Epithelial cell of proximal tubule (primary cell): ENCODE data around the gene UNC13B. TPM values are rescaled to one million over a fixed set of nuclear protein-coding genes. Genes with fewer than 3 reads are reported as not detected.

Experiments
- DNase-seq: peaks from one replicate; pipeline ENCODE4 v3.0.0-alpha.2; 2011; ENCODE audit warnings: low read depth
- H3K4me3 ChIP-seq: 2 replicates; pipeline ENCODE4 v1.5.1; 2011; ENCODE audit warnings: low read depth, mild to moderate bottlenecking, low read length
- total RNA-seq: library from RNA; depleted of rRNA; stranded (reverse); fragments of >200 nt; gene quantifications from 2 replicates; pipeline ENCODE4 v1.2.3, GENCODE V29; 2015
- TF ChIP-seq, protein P1 (sequence below): conservative IDR thresholded peaks from 2 replicates; pipeline ENCODE4 v1.5.1; 2012; ENCODE audit warnings: low read depth, mild to moderate bottlenecking, low read length

UNC13B gene
- total RNA-seq, 1 donor from 2014 or later = 19.6 TPM

- no peak for DNase-seq
- TF ChIP-seq, protein P1, sequence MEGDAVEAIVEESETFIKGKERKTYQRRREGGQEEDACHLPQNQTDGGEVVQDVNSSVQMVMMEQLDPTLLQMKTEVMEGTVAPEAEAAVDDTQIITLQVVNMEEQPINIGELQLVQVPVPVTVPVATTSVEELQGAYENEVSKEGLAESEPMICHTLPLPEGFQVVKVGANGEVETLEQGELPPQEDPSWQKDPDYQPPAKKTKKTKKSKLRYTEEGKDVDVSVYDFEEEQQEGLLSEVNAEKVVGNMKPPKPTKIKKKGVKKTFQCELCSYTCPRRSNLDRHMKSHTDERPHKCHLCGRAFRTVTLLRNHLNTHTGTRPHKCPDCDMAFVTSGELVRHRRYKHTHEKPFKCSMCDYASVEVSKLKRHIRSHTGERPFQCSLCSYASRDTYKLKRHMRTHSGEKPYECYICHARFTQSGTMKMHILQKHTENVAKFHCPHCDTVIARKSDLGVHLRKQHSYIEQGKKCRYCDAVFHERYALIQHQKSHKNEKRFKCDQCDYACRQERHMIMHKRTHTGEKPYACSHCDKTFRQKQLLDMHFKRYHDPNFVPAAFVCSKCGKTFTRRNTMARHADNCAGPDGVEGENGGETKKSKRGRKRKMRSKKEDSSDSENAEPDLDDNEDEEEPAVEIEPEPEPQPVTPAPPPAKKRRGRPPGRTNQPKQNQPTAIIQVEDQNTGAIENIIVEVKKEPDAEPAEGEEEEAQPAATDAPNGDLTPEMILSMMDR = no peak
- no peak overlapping the region for H3K4me3 ChIP-seq
Observed at GRCh38 chr9:35205340-35205739, 43.5 kb downstream of the UNC13B start.

DNA sequence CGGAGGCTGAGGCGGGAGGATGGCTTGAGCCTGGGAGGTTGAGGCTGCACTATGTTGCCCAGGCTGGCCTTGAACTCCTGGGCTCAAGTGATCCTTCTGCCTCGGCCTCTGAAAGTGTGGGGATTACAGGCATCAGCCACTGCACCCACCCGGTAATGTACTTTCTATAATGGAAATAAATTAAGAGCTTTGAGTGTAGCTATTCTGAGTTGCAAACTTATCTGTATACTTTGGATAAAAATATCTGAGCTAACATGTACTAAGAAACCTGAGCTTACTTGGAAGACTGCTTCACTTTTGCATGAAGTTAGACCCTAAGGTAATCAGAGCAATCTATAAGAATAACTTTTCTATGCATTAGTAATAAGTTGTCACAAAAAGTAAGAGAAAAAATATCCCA, 50.0 kb downstream of the UNC13B start:
- no peak overlapping the region for H3K4me3 ChIP-seq
- no peak for DNase-seq
- TF ChIP-seq, protein P1 = no peak

DNA sequence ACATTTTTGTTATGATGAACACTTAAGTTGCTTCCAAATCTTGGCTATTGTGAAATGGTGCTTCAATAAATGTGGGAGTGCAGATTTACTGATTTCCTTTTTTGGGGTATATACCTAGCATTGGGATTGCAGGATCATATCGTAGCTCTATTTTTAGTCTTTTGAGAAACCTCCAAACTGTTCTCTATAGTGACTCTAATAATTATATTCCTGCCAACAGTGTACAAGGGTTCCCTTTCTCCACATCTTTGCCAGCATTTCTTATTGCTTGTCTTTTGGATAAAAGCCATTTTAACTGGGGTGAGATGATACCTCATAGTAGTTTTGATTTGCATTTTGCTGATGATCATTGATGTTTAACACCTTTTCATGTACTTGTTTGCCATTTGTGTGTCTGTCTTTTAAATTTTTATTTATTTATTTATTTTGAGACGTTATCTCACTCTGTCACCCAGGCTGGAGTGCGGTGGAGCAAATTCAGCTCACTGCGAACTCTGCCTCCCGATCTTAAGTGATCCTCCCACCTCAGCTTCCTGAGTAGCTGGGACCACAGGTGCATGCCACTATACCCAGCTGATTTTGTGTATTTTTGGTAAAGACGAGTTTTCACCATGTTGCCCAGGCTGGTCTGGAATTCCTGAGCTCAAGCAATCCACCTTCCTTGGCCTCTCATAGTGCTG, 59.0 kb downstream of the UNC13B start:
- DNase-seq = no peak
- TF ChIP-seq, protein P1 = no peak
- H3K4me3 ChIP-seq = no peak overlapping the region

- TF ChIP-seq, protein P1 = no peak
- DNase-seq = no peak
- no peak overlapping the region for H3K4me3 ChIP-seq
Observed at GRCh38 chr9:35225677-35226076, 63.9 kb downstream of the UNC13B start.

- no peak for DNase-seq
- H3K4me3 ChIP-seq = no peak overlapping the region
- TF ChIP-seq, protein P1 = no peak
Observed at GRCh38 chr9:35226651-35227050, 64.8 kb downstream of the UNC13B start.

GRCh38 chr9:35227284-35227683, 65.5 kb downstream of the UNC13B start:
- no peak for DNase-seq
- no peak overlapping the region for H3K4me3 ChIP-seq
- TF ChIP-seq, protein P1 = no peak
